ENCODE data around the gene EMID1.

The EMID1 gene

GRCh38 chr22:29302402-29302680 lies 96.6 kb downstream of the EMID1 start:
- DNase-seq (ENCODE audit: extremely low read depth, low read depth) = no peak
- H3K4me3 ChIP-seq (replicated peaks; ENCODE audit: low read depth, low read length) = no peak overlapping the region
- TF ChIP-seq CTCF (IDR thresholded peaks at IDR 0.05; ENCODE audit: low read depth, low read length, missing control alignments) = no peak

GRCh38 chr22:29302681-29303465 lies 97.2 kb downstream of the EMID1 start:
- H3K4me3 ChIP-seq (replicated peaks; ENCODE audit: low read depth, low read length) = no peak overlapping the region

GRCh38 chr22:29305836-29306174 lies 100.1 kb downstream of the EMID1 start:
- TF ChIP-seq CTCF (IDR thresholded peaks at IDR 0.05; ENCODE audit: low read depth, low read length, missing control alignments) = no peak

More at GRCh38 chr22:29302681-29303465, 97.2 kb downstream of the EMID1 start:
- no peak for TF ChIP-seq CTCF (IDR thresholded peaks at IDR 0.05; ENCODE audit: low read depth, low read length, missing control alignments)
- no peak for DNase-seq (ENCODE audit: extremely low read depth, low read depth)

GRCh38 chr22:29306175-29306834 lies 100.6 kb downstream of the EMID1 start, which contains the start of gene GAS2L1:
Gene GAS2L1, plus strand, starts transcription at chr22:29306650. Its CDS starts 1,456 bp downstream, at chr22:29308106.
- H3K4me3 ChIP-seq (replicated peaks; ENCODE audit: low read depth, low read length) = peak within 1 kb of the TSS; percentile 76
- peak; percentile 33 for DNase-seq (ENCODE audit: extremely low read depth, low read depth)
- peak; percentile 57 for TF ChIP-seq CTCF (IDR thresholded peaks at IDR 0.05; ENCODE audit: low read depth, low read length, missing control alignments)

More at GRCh38 chr22:29305836-29306174, 100.1 kb downstream of the EMID1 start:
- no peak overlapping the region for H3K4me3 ChIP-seq (replicated peaks; ENCODE audit: low read depth, low read length)
- no peak for DNase-seq (ENCODE audit: extremely low read depth, low read depth)

- no peak for TF ChIP-seq CTCF (IDR thresholded peaks at IDR 0.05; ENCODE audit: low read depth, low read length, missing control alignments)
- DNase-seq (ENCODE audit: extremely low read depth, low read depth) = no peak
- H3K4me3 ChIP-seq (replicated peaks; ENCODE audit: low read depth, low read length) = peak overlapping the region; percentile 76
Observed at GRCh38 chr22:29306835-29307595, 101.3 kb downstream of the EMID1 start.

- TF ChIP-seq CTCF (IDR thresholded peaks at IDR 0.05; ENCODE audit: low read depth, low read length, missing control alignments) = no peak
- no peak for DNase-seq (ENCODE audit: extremely low read depth, low read depth)
- H3K4me3 ChIP-seq (replicated peaks; ENCODE audit: low read depth, low read length) = peak overlapping the region; percentile 76
Observed at GRCh38 chr22:29307596-29308147, 102.0 kb downstream of the EMID1 start.
